Measurements from ENCODE around the gene MAPK4.
"Not testable (repeated sequence)": the region's sequence is repeated elsewhere in the genome, so short reads cannot be mapped to it uniquely, and the experiment has no call there.

Gene MAPK4

DNA sequence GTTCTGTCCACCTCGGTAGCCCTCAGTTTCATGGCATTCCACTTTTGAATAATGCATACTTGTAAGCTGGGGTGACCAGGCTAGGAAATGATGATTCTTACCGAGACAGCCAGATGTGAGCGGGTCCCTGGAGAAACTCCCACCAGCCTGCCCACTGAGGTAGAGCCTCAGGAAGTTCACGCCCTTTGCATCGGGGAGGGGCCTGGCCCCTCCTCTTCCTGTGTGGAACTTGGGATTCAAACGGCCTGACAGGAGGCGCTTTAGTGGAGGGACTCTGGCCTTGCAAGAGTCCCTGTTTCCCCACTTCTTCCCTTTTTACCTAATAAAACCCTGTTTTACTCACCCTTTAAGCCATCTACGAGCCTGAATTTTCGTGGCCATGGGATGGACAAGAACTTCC is 215.3 kb downstream of the MAPK4 start:
- no peak for DNase-seq

DNA sequence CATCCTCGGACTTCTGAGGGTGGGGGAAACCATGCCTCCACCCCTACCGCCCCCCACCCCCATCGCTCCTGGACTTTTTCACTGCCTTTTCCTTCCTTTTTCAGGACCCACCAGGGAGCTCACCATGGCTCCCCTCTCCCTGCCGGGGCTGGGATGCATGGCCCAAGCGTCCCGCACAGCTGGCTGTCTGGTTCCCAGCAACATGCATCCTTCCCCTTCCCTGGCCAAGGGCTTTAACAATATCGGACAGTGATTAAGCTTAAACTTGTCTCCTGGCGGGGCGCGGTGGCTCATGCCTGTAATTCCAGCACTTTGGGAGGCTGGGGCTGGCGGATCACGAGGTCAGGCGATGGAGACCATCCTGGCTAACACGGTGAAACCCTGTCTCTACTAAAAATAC is 215.8 kb downstream of the MAPK4 start:
- no peak for DNase-seq

DNA sequence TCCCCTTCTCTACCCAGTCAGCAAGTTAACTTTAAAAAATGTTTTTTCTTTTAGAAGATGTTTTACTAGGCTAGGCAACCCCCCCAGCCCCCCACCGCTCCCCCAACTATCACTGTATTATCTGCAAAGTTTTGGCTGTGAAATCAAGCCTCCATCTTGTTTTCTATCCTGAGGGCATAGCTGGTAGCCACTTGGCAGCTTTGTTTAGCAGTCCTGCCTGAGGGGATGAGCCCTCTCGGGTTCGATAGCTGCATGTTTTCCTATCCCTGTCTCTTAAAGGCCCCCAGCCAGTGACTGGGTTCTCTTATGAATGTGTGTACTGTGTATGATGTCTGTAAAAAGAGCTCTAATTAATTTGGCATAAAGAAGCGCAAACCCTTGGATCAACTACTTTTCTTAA is 216.5 kb downstream of the MAPK4 start:
- no peak for DNase-seq

DNA sequence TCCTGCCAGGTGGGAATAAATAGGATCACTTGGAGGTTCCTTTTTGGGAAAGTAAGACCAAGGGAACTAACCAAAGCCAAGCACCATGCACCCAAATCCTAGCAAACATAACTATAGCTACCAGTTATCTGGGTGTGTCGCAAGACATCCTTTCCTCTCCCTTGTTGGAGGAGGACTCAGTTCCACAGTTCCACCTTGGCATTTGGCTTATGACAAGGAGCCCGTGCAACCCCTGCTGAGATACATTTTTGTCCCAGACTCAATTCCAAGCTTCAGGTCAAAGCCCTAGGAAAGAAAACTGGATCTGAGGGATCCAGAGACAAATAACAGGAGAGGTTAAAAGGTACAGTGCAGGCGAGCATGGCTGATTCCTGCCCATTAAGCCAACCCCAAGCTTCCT is 219.1 kb downstream of the MAPK4 start:
- not testable (repeated sequence) for DNase-seq
